ENCODE results near the gene ATG4C.
A peak's percentile ranks its signal among the peaks of the same experiment; 100 is the strongest.
"Not testable (repeated sequence)": the region's sequence is repeated elsewhere in the genome, so short reads cannot be mapped to it uniquely, and the experiment has no call there.

ATG4C gene

GRCh38 chr1:62783736-62784508, at the start of gene ATG4C:
TSS of gene ATG4C (plus strand) at chr1:62784132. CDS start at chr1:62803787, 19,655 bp downstream.
- peak; percentile 84 for DNase-seq

- DNase-seq: no peak
Observed at GRCh38 chr1:62735491-62736171, 48.3 kb upstream of the ATG4C start.

GRCh38 chr1:62740701-62741100, 43.2 kb upstream of the ATG4C start:
- DNase-seq: not testable (repeated sequence)

GRCh38 chr1:62744611-62745577, 39.0 kb upstream of the ATG4C start:
- DNase-seq: no peak

GRCh38 chr1:62746086-62746808, 37.7 kb upstream of the ATG4C start:
- DNase-seq: no peak

GRCh38 chr1:62746809-62747138, 37.2 kb upstream of the ATG4C start:
- no peak for DNase-seq

GRCh38 chr1:62753031-62753965, 30.6 kb upstream of the ATG4C start:
- DNase-seq: no peak

GRCh38 chr1:62754938-62755337, 29.0 kb upstream of the ATG4C start:
- not testable (repeated sequence) for DNase-seq

- DNase-seq: not testable (repeated sequence)
Observed at GRCh38 chr1:62756255-62756884, 27.6 kb upstream of the ATG4C start.

GRCh38 chr1:62759232-62759875, 24.6 kb upstream of the ATG4C start:
- DNase-seq: not testable (repeated sequence)

- not testable (repeated sequence) for DNase-seq
Observed at GRCh38 chr1:62760021-62760782, 23.7 kb upstream of the ATG4C start.

GRCh38 chr1:62761223-62761870, 22.6 kb upstream of the ATG4C start:
- not testable (repeated sequence) for DNase-seq

GRCh38 chr1:62762027-62762426, 21.9 kb upstream of the ATG4C start:
- DNase-seq: not testable (repeated sequence)

GRCh38 chr1:62765981-62766380, 18.0 kb upstream of the ATG4C start:
- no peak for DNase-seq

- DNase-seq: not testable (repeated sequence)
Observed at GRCh38 chr1:62768551-62768950, 15.4 kb upstream of the ATG4C start.

- DNase-seq: no peak
Observed at GRCh38 chr1:62772607-62773295, 11.2 kb upstream of the ATG4C start.

GRCh38 chr1:62774006-62774405, 9.9 kb upstream of the ATG4C start:
- no peak for DNase-seq

- DNase-seq: no peak
Observed at GRCh38 chr1:62774971-62775595, 8.8 kb upstream of the ATG4C start.

Measured in activated T-cell treated with anti-CD3 and anti-CD28 coated beads for 4 hours (primary cell).